HG03175 (cell line): ENCODE measurements around the gene SGO2.

Source experiments
- ATAC-seq: cut with Tn5 transposase; IDR thresholded peaks from one replicate; pipeline ENCODE4 v1.9.1; 2021; ENCODE audit warnings: mild to moderate bottlenecking, moderate library complexity; ENCODE audit not compliant: unreplicated experiment

Gene SGO2, protein sequence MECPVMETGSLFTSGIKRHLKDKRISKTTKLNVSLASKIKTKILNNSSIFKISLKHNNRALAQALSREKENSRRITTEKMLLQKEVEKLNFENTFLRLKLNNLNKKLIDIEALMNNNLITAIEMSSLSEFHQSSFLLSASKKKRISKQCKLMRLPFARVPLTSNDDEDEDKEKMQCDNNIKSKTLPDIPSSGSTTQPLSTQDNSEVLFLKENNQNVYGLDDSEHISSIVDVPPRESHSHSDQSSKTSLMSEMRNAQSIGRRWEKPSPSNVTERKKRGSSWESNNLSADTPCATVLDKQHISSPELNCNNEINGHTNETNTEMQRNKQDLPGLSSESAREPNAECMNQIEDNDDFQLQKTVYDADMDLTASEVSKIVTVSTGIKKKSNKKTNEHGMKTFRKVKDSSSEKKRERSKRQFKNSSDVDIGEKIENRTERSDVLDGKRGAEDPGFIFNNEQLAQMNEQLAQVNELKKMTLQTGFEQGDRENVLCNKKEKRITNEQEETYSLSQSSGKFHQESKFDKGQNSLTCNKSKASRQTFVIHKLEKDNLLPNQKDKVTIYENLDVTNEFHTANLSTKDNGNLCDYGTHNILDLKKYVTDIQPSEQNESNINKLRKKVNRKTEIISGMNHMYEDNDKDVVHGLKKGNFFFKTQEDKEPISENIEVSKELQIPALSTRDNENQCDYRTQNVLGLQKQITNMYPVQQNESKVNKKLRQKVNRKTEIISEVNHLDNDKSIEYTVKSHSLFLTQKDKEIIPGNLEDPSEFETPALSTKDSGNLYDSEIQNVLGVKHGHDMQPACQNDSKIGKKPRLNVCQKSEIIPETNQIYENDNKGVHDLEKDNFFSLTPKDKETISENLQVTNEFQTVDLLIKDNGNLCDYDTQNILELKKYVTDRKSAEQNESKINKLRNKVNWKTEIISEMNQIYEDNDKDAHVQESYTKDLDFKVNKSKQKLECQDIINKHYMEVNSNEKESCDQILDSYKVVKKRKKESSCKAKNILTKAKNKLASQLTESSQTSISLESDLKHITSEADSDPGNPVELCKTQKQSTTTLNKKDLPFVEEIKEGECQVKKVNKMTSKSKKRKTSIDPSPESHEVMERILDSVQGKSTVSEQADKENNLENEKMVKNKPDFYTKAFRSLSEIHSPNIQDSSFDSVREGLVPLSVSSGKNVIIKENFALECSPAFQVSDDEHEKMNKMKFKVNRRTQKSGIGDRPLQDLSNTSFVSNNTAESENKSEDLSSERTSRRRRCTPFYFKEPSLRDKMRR

GRCh38 chr2:200525882-200526651, at the start of gene SGO2:
TSS of gene SGO2 (plus strand) at chr2:200526207. CDS start at chr2:200532976, 6,769 bp downstream.
- ATAC-seq, result peak; percentile 100

DNA sequence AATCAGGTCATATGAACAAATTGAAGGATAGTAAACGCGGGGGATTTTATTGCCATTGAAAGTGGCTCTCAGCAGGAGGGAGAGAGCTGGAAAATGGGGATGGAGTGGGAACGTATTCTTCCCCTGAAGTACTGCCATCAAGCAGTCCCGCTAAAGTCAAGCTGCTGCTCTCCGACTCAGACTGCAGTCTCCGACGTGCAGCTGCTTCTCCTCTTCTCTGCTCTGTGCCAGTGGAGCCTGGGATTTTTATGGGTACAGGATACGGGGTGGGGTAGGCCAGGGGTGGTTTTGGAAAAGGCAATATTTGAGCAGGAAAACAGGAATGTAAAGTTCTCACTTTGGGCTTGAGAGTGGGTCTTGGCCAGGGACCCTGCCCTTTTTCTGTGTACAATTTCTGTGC, 49.2 kb upstream of the SGO2 start:
- no peak for ATAC-seq

GRCh38 chr2:200477667-200478131, 48.3 kb upstream of the SGO2 start:
- ATAC-seq, result no peak

- ATAC-seq, result no peak
These were observed 46.2 kb upstream of the SGO2 start for GRCh38 chr2:200479692-200480265.

DNA sequence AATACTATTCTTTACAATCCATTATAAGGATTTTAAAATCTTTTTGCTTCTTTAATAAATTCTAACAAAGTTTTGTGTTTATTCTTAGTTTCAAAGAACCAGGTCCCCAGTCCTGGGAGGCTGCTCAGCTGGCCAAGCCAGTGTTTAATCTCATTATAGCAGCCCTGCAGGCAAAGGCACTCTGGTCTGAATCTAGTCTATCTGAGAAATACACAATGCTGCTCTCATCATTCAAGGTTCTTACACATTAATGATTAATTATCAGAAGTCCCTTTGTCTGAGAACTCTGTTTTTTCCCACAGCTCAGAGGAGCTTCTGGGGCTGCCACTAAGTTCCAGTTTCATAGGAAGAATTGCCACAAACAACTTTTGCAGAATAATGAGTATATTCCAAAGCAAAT, 43.8 kb upstream of the SGO2 start:
- ATAC-seq, result peak; percentile 69

DNA sequence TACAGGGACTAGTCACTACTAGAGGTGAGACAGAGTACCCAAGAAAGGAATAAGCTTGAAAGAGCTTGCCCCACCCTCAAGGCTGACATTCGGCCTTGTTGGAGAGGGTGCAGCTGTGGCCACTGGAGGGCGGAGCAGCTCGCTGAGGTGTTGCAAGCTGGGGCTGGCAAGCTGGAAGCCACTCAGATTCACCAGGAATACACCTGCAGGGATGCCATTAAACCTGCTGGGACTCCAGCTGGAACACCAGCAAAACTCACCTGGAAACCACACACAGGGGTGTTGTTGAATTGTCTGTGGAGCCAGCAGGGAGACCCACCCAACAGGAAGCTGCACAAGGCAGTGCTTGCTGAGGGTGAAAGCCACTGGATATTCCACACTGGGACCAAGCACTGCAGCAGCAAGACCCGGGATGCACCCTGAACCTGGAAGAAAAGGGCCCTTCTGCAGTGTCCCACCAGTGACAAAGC, 42.2 kb upstream of the SGO2 start:
- peak; percentile 64 for ATAC-seq

- ATAC-seq, result no peak
These were observed 41.1 kb upstream of the SGO2 start for GRCh38 chr2:200484934-200485333.

GRCh38 chr2:200486529-200486928, 39.5 kb upstream of the SGO2 start:
- ATAC-seq, result no peak

- no peak for ATAC-seq
These were observed 37.8 kb upstream of the SGO2 start for GRCh38 chr2:200488169-200488568.

- no peak for ATAC-seq
These were observed 36.0 kb upstream of the SGO2 start for GRCh38 chr2:200490001-200490400.

DNA sequence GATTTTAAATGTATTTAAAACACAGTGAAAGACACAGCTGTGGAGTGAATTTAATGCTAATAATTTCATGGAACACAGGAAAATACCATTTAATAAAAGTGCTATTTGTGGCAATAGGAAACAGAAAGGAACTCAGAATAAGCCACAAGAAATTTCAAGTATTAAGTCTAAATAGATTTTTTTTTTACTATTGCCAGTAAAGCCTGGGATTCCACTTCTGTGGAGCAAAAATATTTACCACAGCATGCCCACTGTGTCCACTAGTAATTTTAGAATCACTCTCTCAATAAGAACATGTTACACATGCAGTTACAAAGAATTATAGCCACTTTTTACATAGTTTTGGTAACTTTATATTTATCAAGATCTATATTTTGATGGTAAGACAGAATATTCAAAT, 33.4 kb upstream of the SGO2 start:
- no peak for ATAC-seq

- no peak for ATAC-seq
These were observed 32.0 kb upstream of the SGO2 start for GRCh38 chr2:200494048-200494447.

- ATAC-seq, result no peak
These were observed 29.3 kb upstream of the SGO2 start for GRCh38 chr2:200496696-200497095.

- ATAC-seq, result no peak
These were observed 27.4 kb upstream of the SGO2 start for GRCh38 chr2:200498402-200499162.

- no peak for ATAC-seq
These were observed 23.8 kb upstream of the SGO2 start for GRCh38 chr2:200502196-200502595.

GRCh38 chr2:200506679-200507078, 19.3 kb upstream of the SGO2 start:
- no peak for ATAC-seq

GRCh38 chr2:200507179-200507578, 18.8 kb upstream of the SGO2 start:
- ATAC-seq, result no peak

- no peak for ATAC-seq
These were observed 16.8 kb upstream of the SGO2 start for GRCh38 chr2:200509235-200509611.
